NCI-H226 (cell line): ENCODE results near the gene GRIP2.
A peak's percentile ranks its signal among the peaks of the same experiment; 100 is the strongest.
"Not testable (repeated sequence)": the region's sequence is repeated elsewhere in the genome, so short reads cannot be mapped to it uniquely, and the experiment has no call there.

Source experiments
- DNase-seq: peaks from one replicate; pipeline ENCODE4 v3.0.0-alpha.2; 2015

GRIP2 gene

GRCh38 chr3:14519406-14519805, 20.7 kb downstream of the GRIP2 start:
- DNase-seq = no peak

GRCh38 chr3:14518893-14519292, 21.2 kb downstream of the GRIP2 start:
- DNase-seq = no peak

GRCh38 chr3:14518432-14518802, 21.7 kb downstream of the GRIP2 start:
- no peak for DNase-seq

GRCh38 chr3:14517601-14518431, 22.3 kb downstream of the GRIP2 start:
- no peak for DNase-seq

- DNase-seq = no peak
These were observed 23.3 kb downstream of the GRIP2 start for GRCh38 chr3:14516738-14517345.

- DNase-seq = not testable (repeated sequence)
These were observed 24.6 kb downstream of the GRIP2 start for GRCh38 chr3:14515526-14515925.

- no peak for DNase-seq
These were observed 25.8 kb downstream of the GRIP2 start for GRCh38 chr3:14514323-14514720.

- no peak for DNase-seq
These were observed 26.4 kb downstream of the GRIP2 start for GRCh38 chr3:14513566-14514322.

GRCh38 chr3:14512942-14513327, 27.2 kb downstream of the GRIP2 start:
- no peak for DNase-seq

- DNase-seq = no peak
These were observed 27.7 kb downstream of the GRIP2 start for GRCh38 chr3:14512281-14512941.

GRCh38 chr3:14511623-14512280, 28.4 kb downstream of the GRIP2 start:
- no peak for DNase-seq

- DNase-seq = no peak
These were observed 29.1 kb downstream of the GRIP2 start for GRCh38 chr3:14510838-14511622.

GRCh38 chr3:14509796-14510100, 30.4 kb downstream of the GRIP2 start:
- DNase-seq = no peak

- peak; percentile 22 for DNase-seq
These were observed 31.0 kb downstream of the GRIP2 start for GRCh38 chr3:14508966-14509795.

- no peak for DNase-seq
These were observed 31.7 kb downstream of the GRIP2 start for GRCh38 chr3:14508505-14508819.

GRCh38 chr3:14507757-14508504, 32.2 kb downstream of the GRIP2 start:
- DNase-seq = no peak

GRCh38 chr3:14507305-14507741, 32.8 kb downstream of the GRIP2 start:
- no peak for DNase-seq

GRCh38 chr3:14506626-14507304, 33.4 kb downstream of the GRIP2 start:
- no peak for DNase-seq

GRCh38 chr3:14505803-14506500, 34.2 kb downstream of the GRIP2 start:
- DNase-seq = no peak
